Fibroblast of villous mesenchyme (primary cell): ENCODE data around the gene HNRNPK. TPM values are rescaled to one million over a fixed set of nuclear protein-coding genes. Genes with fewer than 3 reads are reported as not detected.

Source experiments
- DNase-seq: peaks from one replicate; pipeline ENCODE4 v3.0.0-alpha.2; 2010; ENCODE audit warnings: low read depth
- H3K4me3 ChIP-seq: 2 replicates; pipeline ENCODE4 v1.5.1; 2011; ENCODE audit warnings: low read depth, mild to moderate bottlenecking, low read length
- CTCF ChIP-seq: IDR thresholded peaks from 2 replicates; pipeline ENCODE4 v1.5.1; 2012; ENCODE audit warnings: low read depth, mild to moderate bottlenecking, low read length; ENCODE audit not compliant: insufficient read depth
- total RNA-seq: library from RNA; depleted of rRNA; stranded (reverse); fragments of >200 nt; gene quantifications from 2 replicates; pipeline ENCODE4 v1.2.3, GENCODE V29; 2012

The HNRNPK gene
- 465 and 522 TPM in 2 replicates for total RNA-seq

GRCh38 chr9:83979812-83980394 lies at the start of gene HNRNPK:
TSS of gene HNRNPK (minus strand) at chr9:83980215. CDS start at chr9:83978252, 1,963 bp downstream.
- peak; percentile 99 for DNase-seq
- H3K4me3 ChIP-seq, result peak within 1 kb of the TSS; percentile 75
- no peak for TF ChIP-seq CTCF

GRCh38 chr9:84027201-84027600 lies 47.2 kb upstream of the HNRNPK start:
- DNase-seq, result no peak
- no peak overlapping the region for H3K4me3 ChIP-seq
- no peak for TF ChIP-seq CTCF

GRCh38 chr9:84024041-84024575 lies 44.1 kb upstream of the HNRNPK start:
- DNase-seq, result no peak
- TF ChIP-seq CTCF, result no peak
- H3K4me3 ChIP-seq, result no peak overlapping the region

GRCh38 chr9:84007662-84008061 lies 27.6 kb upstream of the HNRNPK start:
- DNase-seq, result no peak
- no peak for TF ChIP-seq CTCF
- no peak overlapping the region for H3K4me3 ChIP-seq

- TF ChIP-seq CTCF, result no peak
- no peak for DNase-seq
- H3K4me3 ChIP-seq, result no peak overlapping the region
Measured at GRCh38 chr9:84003246-84003645, 23.2 kb upstream of the HNRNPK start.

GRCh38 chr9:84002344-84002743 lies 22.3 kb upstream of the HNRNPK start:
- H3K4me3 ChIP-seq, result no peak overlapping the region
- TF ChIP-seq CTCF, result no peak
- DNase-seq, result peak; percentile 42

- no peak for DNase-seq
Measured at GRCh38 chr9:84001621-84002020, 21.6 kb upstream of the HNRNPK start.

More at GRCh38 chr9:84001621-84002020, 21.6 kb upstream of the HNRNPK start:
- no peak overlapping the region for H3K4me3 ChIP-seq
- TF ChIP-seq CTCF, result no peak
